Activated naive CD4-positive, alpha-beta T cell treated with anti-CD3 and anti-CD28 coated beads for 36 hours (primary cell): ENCODE results near the gene ZNF599. TPM values are rescaled to one million over a fixed set of nuclear protein-coding genes. Genes with fewer than 3 reads are reported as not detected.

Experiments used
- CTCF ChIA-PET: fragments of 350-600 bp; sonication (Branson Sonifier 250); formaldehyde crosslinking; loops from one replicate; lab custom pipeline; 2021; ENCODE audit warnings: antibody characterized with exemption; lab: Charles Lee
- DNase-seq: peaks from one replicate; pipeline ENCODE4 v3.0.0-alpha.2; 2020
- H3K27ac Mint-ChIP-seq: one replicate; pipeline ENCODE4 v1.8.0; 2021; ENCODE audit warnings: mild to moderate bottlenecking, mixed read lengths
- H3K27me3 Mint-ChIP-seq: one replicate; pipeline ENCODE4 v1.8.0; 2021; ENCODE audit warnings: low read depth, mixed read lengths
- H3K36me3 Mint-ChIP-seq: one replicate; pipeline ENCODE4 v1.8.0; 2021; ENCODE audit warnings: low read depth, mixed read lengths
- H3K4me1 Mint-ChIP-seq: one replicate; pipeline ENCODE4 v1.8.0; 2021; ENCODE audit warnings: low read depth, mixed read lengths
- H3K4me3 Mint-ChIP-seq: one replicate; pipeline ENCODE4 v1.8.0; 2021; ENCODE audit warnings: mild to moderate bottlenecking, moderate library complexity, mixed read lengths
- H3K9me3 Mint-ChIP-seq: one replicate; pipeline ENCODE4 v1.8.0; 2021; ENCODE audit warnings: mixed read lengths
- intact Hi-C: fragments of 100-400 bp; cut with micrococcal nuclease; formaldehyde crosslinking; loops from one replicate; pipeline ENCODE4 v1.15.1; 2023
- total RNA-seq, 2 experiments: library from RNA; stranded (reverse); gene quantifications; one replicate each; pipeline ENCODE4 v1.2.3, GENCODE V29; 2021

Gene ZNF599
- total RNA-seq, 2 experiments from 2014 or later, result 2.8 to 3.3 TPM

- H3K27ac Mint-ChIP-seq, result no peak overlapping the region
- H3K4me3 Mint-ChIP-seq, result no peak overlapping the region
- no peak for DNase-seq
- H3K4me1 Mint-ChIP-seq, result no peaks in the 10 kb centered on the region
- intact Hi-C loops, result no loop called here
- no peaks in the 10 kb centered on the region for H3K27me3 Mint-ChIP-seq
- H3K9me3 Mint-ChIP-seq, result peaks cover 3% of the 10 kb centered on the region
- H3K36me3 Mint-ChIP-seq, result no peaks in the 10 kb centered on the region
- CTCF ChIA-PET, result no interaction called here
Measured at GRCh38 chr19:34786236-34786635, 13.2 kb upstream of the ZNF599 start.

GRCh38 chr19:34779652-34780051, 6.6 kb upstream of the ZNF599 start:
- Mint-ChIP-seq H3K36me3 (no peaks in the 10 kb centered on the region), H3K4me1 (no peaks in the 10 kb centered on the region), H3K27ac (no peak overlapping the region), H3K27me3 (no peaks in the 10 kb centered on the region), H3K9me3 (peaks cover 2% of the 10 kb centered on the region), H3K4me3 (no peak overlapping the region)
- intact Hi-C loops, result loop anchor here (10.0 kb wide), 1 partner anchor 185 kb away; the partner anchor contains the start of gene ZNF792
- no peak for DNase-seq
- CTCF ChIA-PET, result no interaction called here

GRCh38 chr19:34778342-34778741, 5.3 kb upstream of the ZNF599 start:
- Mint-ChIP-seq H3K27ac (no peak overlapping the region), H3K27me3 (no peaks in the 10 kb centered on the region), H3K9me3 (no peaks in the 10 kb centered on the region), H3K4me1 (no peaks in the 10 kb centered on the region), H3K4me3 (no peak overlapping the region), H3K36me3 (no peaks in the 10 kb centered on the region)
- intact Hi-C loops, result loop anchor here (10.0 kb wide), 1 partner anchor 186 kb away; the partner anchor contains the start of gene ZNF792
- DNase-seq, result no peak
- CTCF ChIA-PET, result no interaction called here

- peaks cover 12% of the 10 kb centered on the region for H3K4me1 Mint-ChIP-seq
- no peak overlapping the region for H3K4me3 Mint-ChIP-seq
- no peak for DNase-seq
- no peaks in the 10 kb centered on the region for H3K27me3 Mint-ChIP-seq
- intact Hi-C loops, result loop anchor here (10.0 kb wide), 1 partner anchor 190 kb away; the partner anchor contains the start of gene ZNF792
- H3K36me3 Mint-ChIP-seq, result no peaks in the 10 kb centered on the region
- H3K9me3 Mint-ChIP-seq, result no peaks in the 10 kb centered on the region
- H3K27ac Mint-ChIP-seq, result no peak overlapping the region
- CTCF ChIA-PET, result no interaction called here
Measured at GRCh38 chr19:34774857-34775256, 1.8 kb upstream of the ZNF599 start.

DNA sequence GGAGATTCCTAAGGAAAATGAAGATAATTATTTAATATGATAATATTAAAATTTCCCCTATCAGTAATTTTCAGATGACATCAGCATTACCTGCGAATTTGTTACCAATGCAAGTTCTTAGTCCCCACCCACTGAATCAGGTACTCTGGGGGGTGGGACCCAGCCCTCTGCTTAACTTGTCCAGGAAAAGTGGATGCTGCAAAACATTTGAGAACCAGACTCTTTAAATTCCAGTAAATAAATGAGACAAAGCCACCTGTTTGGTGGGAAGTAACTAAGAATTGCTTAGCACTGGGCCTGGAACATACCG, 495 bp upstream of the ZNF599 start:
- intact Hi-C loops, result loop anchor here (1.0 to 10.0 kb wide), 4 partner anchors 40 to 191 kb away; partner anchors contain the start of genes SCGB2B2, ZNF30, ZNF302 and ZNF792
- Mint-ChIP-seq H3K4me3 (peak overlapping the region; percentile 92), H3K4me1 (peaks cover 12% of the 10 kb centered on the region), H3K27me3 (no peaks in the 10 kb centered on the region), H3K27ac (no peak overlapping the region), H3K9me3 (no peaks in the 10 kb centered on the region), H3K36me3 (peaks cover 2% of the 10 kb centered on the region)
- no peak for DNase-seq
- CTCF ChIA-PET, result no interaction called here

DNA sequence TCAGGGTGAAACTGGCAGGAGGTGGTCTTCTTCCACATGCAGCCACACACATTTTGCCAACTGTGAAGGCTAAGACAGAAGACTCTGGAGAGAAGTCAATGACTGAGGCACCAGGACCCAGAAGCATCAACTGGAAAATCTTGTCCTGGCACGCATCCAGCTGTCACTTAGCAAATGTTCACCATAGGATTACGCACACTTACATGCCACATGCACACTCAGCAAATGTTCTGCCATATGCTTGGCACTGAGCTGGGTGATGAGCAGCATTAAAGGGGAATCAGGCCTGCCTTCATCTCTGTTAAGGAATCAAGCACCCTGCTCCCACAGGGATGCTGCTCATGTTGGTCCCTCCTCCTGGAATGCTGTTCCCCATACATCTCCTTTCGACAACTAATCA, 5.1 kb downstream of the ZNF599 start:
- Mint-ChIP-seq H3K27ac (no peak overlapping the region), H3K36me3 (peaks cover 52% of the 10 kb centered on the region), H3K27me3 (no peaks in the 10 kb centered on the region), H3K4me1 (peaks cover 12% of the 10 kb centered on the region), H3K9me3 (peaks cover 24% of the 10 kb centered on the region), H3K4me3 (no peak overlapping the region)
- intact Hi-C loops, result no loop called here
- DNase-seq, result no peak
- CTCF ChIA-PET, result interaction anchor here (0.6 kb wide), 1 partner anchor 22 kb away, joined by 3 read pairs; no protein-coding TSS in a partner anchor

- no peaks in the 10 kb centered on the region for H3K27me3 Mint-ChIP-seq
- no peak overlapping the region for H3K4me3 Mint-ChIP-seq
- no peak overlapping the region for H3K27ac Mint-ChIP-seq
- intact Hi-C loops, result no loop called here
- H3K9me3 Mint-ChIP-seq, result peaks cover 35% of the 10 kb centered on the region
- peaks cover 1% of the 10 kb centered on the region for H3K4me1 Mint-ChIP-seq
- no peak for DNase-seq
- peaks cover 65% of the 10 kb centered on the region for H3K36me3 Mint-ChIP-seq
- CTCF ChIA-PET, result no interaction called here
Measured at GRCh38 chr19:34766386-34766785, 6.6 kb downstream of the ZNF599 start.

DNA sequence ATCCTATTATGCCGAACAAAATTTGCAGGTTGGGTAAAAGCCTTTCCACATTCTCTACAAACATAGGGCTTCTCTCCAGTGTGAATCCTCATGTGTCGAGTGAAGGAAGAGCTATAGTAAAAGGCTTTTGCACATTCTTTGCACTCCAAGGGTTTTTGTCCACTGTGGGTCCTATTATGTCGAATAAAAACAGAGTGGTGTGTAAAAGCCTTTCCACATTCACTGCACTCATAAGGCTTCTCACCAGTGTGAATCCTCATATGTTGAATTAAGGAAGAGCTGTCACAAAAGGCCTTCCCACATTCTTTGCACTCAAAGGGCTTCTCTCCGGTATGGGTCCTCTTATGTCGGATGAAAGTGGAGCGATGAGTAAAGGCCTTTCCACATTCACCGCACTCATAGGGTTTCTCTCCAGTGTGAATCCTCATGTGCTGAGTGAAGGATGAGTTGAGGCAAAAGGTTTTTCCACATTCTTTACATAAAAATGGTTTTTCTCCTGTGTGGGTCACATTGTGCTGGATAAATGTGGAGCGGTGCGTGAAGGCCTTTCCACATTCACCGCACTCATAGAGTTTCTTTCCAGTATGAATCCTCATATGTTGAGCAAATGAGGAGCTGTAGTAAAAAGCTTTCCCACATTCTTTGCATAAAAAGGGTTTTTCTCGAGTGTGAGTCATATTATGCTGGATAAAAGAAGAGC, 13.6 kb downstream of the ZNF599 start:
- Mint-ChIP-seq H3K27me3 (no peaks in the 10 kb centered on the region), H3K4me3 (no peak overlapping the region), H3K4me1 (no peaks in the 10 kb centered on the region), H3K36me3 (peaks cover 66% of the 10 kb centered on the region), H3K27ac (no peak overlapping the region), H3K9me3 (peaks cover 70% of the 10 kb centered on the region)
- CTCF ChIA-PET, result no interaction called here
- no peak for DNase-seq
- intact Hi-C loops, result no loop called here

- Mint-ChIP-seq H3K4me3 (no peak overlapping the region), H3K27ac (no peak overlapping the region), H3K36me3 (peaks cover 56% of the 10 kb centered on the region), H3K9me3 (peaks cover 73% of the 10 kb centered on the region), H3K27me3 (no peaks in the 10 kb centered on the region), H3K4me1 (no peaks in the 10 kb centered on the region)
- CTCF ChIA-PET, result no interaction called here
- DNase-seq, result no peak
- intact Hi-C loops, result no loop called here
Measured at GRCh38 chr19:34757441-34757840, 15.6 kb downstream of the ZNF599 start.

DNA sequence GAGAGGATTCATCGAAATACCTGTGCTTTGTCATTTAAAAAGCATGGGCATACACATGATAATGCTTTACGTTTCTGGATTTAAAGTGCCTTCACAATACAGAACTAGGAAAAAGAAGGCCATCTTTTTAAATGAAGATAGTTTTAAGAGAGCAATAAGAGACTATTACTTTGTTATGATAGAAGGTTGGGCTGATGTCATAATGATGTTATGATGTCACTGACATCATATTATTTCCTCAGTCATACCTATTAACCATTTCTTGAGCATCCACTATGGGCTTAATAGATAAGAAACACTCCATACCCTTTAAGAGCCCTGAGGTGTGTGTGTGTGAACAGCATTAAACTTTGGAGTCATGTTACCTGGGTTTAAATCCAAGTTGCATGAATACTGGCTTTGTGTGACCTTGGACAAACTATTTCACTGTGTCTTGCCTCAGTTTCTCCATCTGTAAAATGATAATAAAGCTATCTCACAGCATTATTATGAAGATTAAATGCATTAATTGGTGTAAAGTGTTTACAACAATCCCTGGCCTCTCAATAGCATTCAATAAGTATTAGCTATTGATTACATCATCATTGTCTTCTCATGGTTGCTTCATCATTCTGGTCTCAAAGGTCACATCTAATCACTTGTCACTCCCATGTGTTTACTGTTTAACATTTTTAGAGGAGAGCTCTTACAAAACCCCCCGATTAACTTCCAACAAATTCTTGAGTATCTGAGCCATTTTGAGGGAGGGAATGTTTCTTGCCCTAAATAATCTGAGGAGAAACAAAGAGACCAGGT, 27.9 kb downstream of the ZNF599 start:
- Mint-ChIP-seq H3K27ac (peak overlapping the region; percentile 37), H3K27me3 (no peaks in the 10 kb centered on the region), H3K36me3 (peaks cover 42% of the 10 kb centered on the region), H3K4me1 (no peaks in the 10 kb centered on the region), H3K9me3 (peaks cover 66% of the 10 kb centered on the region), H3K4me3 (no peak overlapping the region)
- CTCF ChIA-PET, result interaction anchor here (0.6 kb wide), 1 partner anchor 23 kb away, joined by 3 read pairs; no protein-coding TSS in a partner anchor
- no peak for DNase-seq
- intact Hi-C loops, result no loop called here

DNA sequence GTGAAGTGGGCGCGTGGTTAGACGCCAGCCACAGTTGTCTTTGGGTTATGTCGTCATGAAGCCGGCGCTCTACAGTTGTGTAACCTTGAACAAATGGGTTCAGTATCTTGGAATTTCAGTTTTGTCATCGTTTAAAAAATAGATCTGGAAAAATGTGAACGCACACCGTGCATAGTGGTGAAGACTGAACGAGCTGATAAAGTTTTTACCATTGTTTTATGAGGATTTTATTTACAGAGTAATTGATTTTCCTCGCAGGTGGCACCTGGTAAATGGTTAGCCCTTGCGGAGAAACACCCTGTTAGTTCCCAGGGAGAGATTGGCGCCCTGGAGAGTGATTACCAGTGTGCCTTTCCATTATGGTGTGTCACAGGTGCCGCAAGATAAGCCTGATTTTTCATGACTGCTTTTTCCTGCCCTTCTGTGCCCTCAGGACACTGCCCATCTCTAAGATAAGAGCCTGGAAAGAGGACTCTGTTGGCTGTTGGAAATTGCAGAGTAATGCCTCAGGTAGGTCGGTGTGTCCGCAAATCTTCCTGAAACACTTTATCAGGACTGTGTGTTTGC, 38.4 kb downstream of the ZNF599 start:
- Mint-ChIP-seq H3K9me3 (peaks cover 13% of the 10 kb centered on the region), H3K27me3 (no peaks in the 10 kb centered on the region), H3K4me1 (peaks cover 23% of the 10 kb centered on the region), H3K36me3 (peaks cover 32% of the 10 kb centered on the region), H3K4me3 (peak overlapping the region; percentile 89), H3K27ac (peak overlapping the region; percentile 98)
- intact Hi-C loops, result loop anchor here (2.0 to 5.0 kb wide), 2 partner anchors 124 to 193 kb away; partner anchors contain the start of gene ZNF30
- DNase-seq, result peak; percentile 85
- CTCF ChIA-PET, result no interaction called here

GRCh38 chr19:34733746-34734536, 39.1 kb downstream of the ZNF599 start, which contains the start of gene ZNF181:
Gene ZNF181 (plus strand): TSS chr19:34734243. CDS start chr19:34735038, 795 bp downstream.
- CTCF ChIA-PET, result no interaction called here
- peaks cover 25% of the 10 kb centered on the region for H3K36me3 Mint-ChIP-seq
- peak within 1 kb of the TSS; percentile 89 for H3K4me3 Mint-ChIP-seq
- peak; percentile 89 for DNase-seq
- intact Hi-C loops, result loop anchor here (1.0 to 5.0 kb wide), 4 partner anchors 39 to 193 kb away; partner anchors contain the start of genes SCGB2B2, ZNF30, ZNF302 and ZNF599
- H3K27me3 Mint-ChIP-seq, result no peaks in the 10 kb centered on the region
- H3K27ac Mint-ChIP-seq, result peak within 1 kb of the TSS; percentile 98
- peaks cover 8% of the 10 kb centered on the region for H3K9me3 Mint-ChIP-seq
- H3K4me1 Mint-ChIP-seq, result peaks cover 23% of the 10 kb centered on the region
